Progenitor cell of endocrine pancreas (in vitro differentiated cells): ENCODE measurements around the gene RASL10B. TPM values are rescaled to one million over a fixed set of nuclear protein-coding genes. Genes with fewer than 3 reads are reported as not detected.
"Not testable (repeated sequence)": the region's sequence is repeated elsewhere in the genome, so short reads cannot be mapped to it uniquely, and the experiment has no call there.

ENCODE experiments used
- DNase-seq: peaks from one replicate; pipeline ENCODE4 v3.0.0; 2021; ENCODE audit warnings: low spot score; ENCODE audit not compliant: unreplicated experiment
- H3K27ac Mint-ChIP-seq: 2 replicates; pipeline ENCODE4 v1.8.0; 2021; ENCODE audit warnings: mild to moderate bottlenecking, moderate library complexity, mixed read lengths
- H3K27me3 Mint-ChIP-seq: 2 replicates; pipeline ENCODE4 v1.8.0; 2021; ENCODE audit warnings: mixed read lengths
- H3K36me3 Mint-ChIP-seq: 2 replicates; pipeline ENCODE4 v1.8.0; 2022; ENCODE audit warnings: mixed read lengths; ENCODE audit not compliant: insufficient read depth
- H3K4me1 Mint-ChIP-seq: 2 replicates; pipeline ENCODE4 v1.8.0; 2021; ENCODE audit warnings: low read depth, mixed read lengths
- H3K4me3 Mint-ChIP-seq: 2 replicates; pipeline ENCODE4 v1.8.0; 2021; ENCODE audit warnings: low read depth, mild to moderate bottlenecking, moderate library complexity, mixed read lengths
- H3K9me3 Mint-ChIP-seq: 2 replicates; pipeline ENCODE4 v1.8.0; 2021; ENCODE audit warnings: low read depth, mixed read lengths
- CTCF ChIP-seq: fragments of 200-600 bp; sonication (generic); IDR thresholded peaks from one replicate; pipeline ENCODE4 v1.5.0; 2021; ENCODE audit warnings: antibody characterized with exemption, mild to moderate bottlenecking; ENCODE audit not compliant: unreplicated experiment
- total RNA-seq: library from RNA; stranded (reverse); gene quantifications from 2 replicates; pipeline ENCODE4 v1.2.1, GENCODE V29; 2021

Gene RASL10B
- total RNA-seq, 1 donor from 2014 or later = 13.7 TPM

GRCh38 chr17:35694906-35695305 lies 36.5 kb upstream of the RASL10B start:
- no peak for TF ChIP-seq CTCF
- H3K4me1 Mint-ChIP-seq = peaks cover 5% of the 10 kb centered on the region
- H3K27me3 Mint-ChIP-seq = no peaks in the 10 kb centered on the region
- no peak overlapping the region for H3K4me3 Mint-ChIP-seq
- no peaks in the 10 kb centered on the region for H3K9me3 Mint-ChIP-seq
- peaks cover 4% of the 10 kb centered on the region for H3K36me3 Mint-ChIP-seq
- no peak overlapping the region for H3K27ac Mint-ChIP-seq
- no peak for DNase-seq

- Mint-ChIP-seq H3K4me3 (no peak overlapping the region), H3K4me1 (peaks cover 5% of the 10 kb centered on the region), H3K27ac (no peak overlapping the region), H3K9me3 (no peaks in the 10 kb centered on the region), H3K36me3 (peaks cover 3% of the 10 kb centered on the region), H3K27me3 (no peaks in the 10 kb centered on the region)
- DNase-seq = no peak
- no peak for TF ChIP-seq CTCF
Observed at GRCh38 chr17:35695613-35696012, 35.8 kb upstream of the RASL10B start.

- DNase-seq = no peak
- H3K4me1 Mint-ChIP-seq = peaks cover 5% of the 10 kb centered on the region
- TF ChIP-seq CTCF = no peak
- H3K27ac Mint-ChIP-seq = no peak overlapping the region
- peaks cover 10% of the 10 kb centered on the region for H3K36me3 Mint-ChIP-seq
- H3K9me3 Mint-ChIP-seq = no peaks in the 10 kb centered on the region
- H3K27me3 Mint-ChIP-seq = no peaks in the 10 kb centered on the region
- no peak overlapping the region for H3K4me3 Mint-ChIP-seq
Observed at GRCh38 chr17:35698800-35699199, 32.6 kb upstream of the RASL10B start.

- peak overlapping the region; percentile 79 for H3K27ac Mint-ChIP-seq
- H3K4me3 Mint-ChIP-seq = no peak overlapping the region
- peaks cover 5% of the 10 kb centered on the region for H3K4me1 Mint-ChIP-seq
- H3K9me3 Mint-ChIP-seq = no peaks in the 10 kb centered on the region
- no peak for TF ChIP-seq CTCF
- H3K27me3 Mint-ChIP-seq = no peaks in the 10 kb centered on the region
- DNase-seq = no peak
- peaks cover 10% of the 10 kb centered on the region for H3K36me3 Mint-ChIP-seq
Observed at GRCh38 chr17:35700150-35700549, 31.3 kb upstream of the RASL10B start.

- no peak for DNase-seq
- Mint-ChIP-seq H3K4me1 (peaks cover 2% of the 10 kb centered on the region), H3K27me3 (no peaks in the 10 kb centered on the region), H3K27ac (no peak overlapping the region), H3K4me3 (no peak overlapping the region), H3K36me3 (peaks cover 7% of the 10 kb centered on the region), H3K9me3 (no peaks in the 10 kb centered on the region)
- TF ChIP-seq CTCF = no peak
Observed at GRCh38 chr17:35701491-35701890, 29.9 kb upstream of the RASL10B start.

- H3K27ac Mint-ChIP-seq, H3K36me3 Mint-ChIP-seq, H3K9me3 Mint-ChIP-seq, H3K4me3 Mint-ChIP-seq, DNase-seq, H3K27me3 Mint-ChIP-seq, H3K4me1 Mint-ChIP-seq: not testable (repeated sequence)
Observed at GRCh38 chr17:35703308-35703707, 28.1 kb upstream of the RASL10B start.
